ENCODE results near the gene NPW. TPM values are rescaled to one million over a fixed set of nuclear protein-coding genes. Genes with fewer than 3 reads are reported as not detected.

NPW gene
- total and polyA plus RNA-seq, 11 donors: 0.19 to 0.69 TPM; not detected in 9

- H3K9me3 ChIP-seq: no peaks in the 10 kb centered on the region
- TF ChIP-seq POLR2A (IDR thresholded peaks at IDR 0.05): peak in 1 of 2 donors; percentile 77
- TF ChIP-seq CTCF (IDR thresholded peaks at IDR 0.05): peak; percentile 24 to 78 (median 54)
- H3K27me3 ChIP-seq: no peaks in the 10 kb centered on the region
- H3K4me1 ChIP-seq: peaks cover 14 to 61% (median 47%) of the 10 kb centered on the region in 12 donors
- H3K4me3 ChIP-seq: peak within 1 kb of the TSS; percentile 71 to 99 (median 91)
- intact Hi-C loops (cut with DNase I): loop anchor here in 5 of 10 donors (1.0 to 2.0 kb wide), 5 partner anchors 17 to 24 kb away; partner anchors contain the start of gene NHERF2 (in 1 of the 5)
- peaks cover 0 to 27% (median 26%) of the 10 kb centered on the region in 9 donors for H3K36me3 ChIP-seq
- ATAC-seq: peak; percentile 82 to 94 (median 92)
- DNase-seq: peak; percentile 97 to 98 (median 98)
- WGBS, 4 donors: 0 to 1% (median 1%) methylated on average over 37 to 81 of the region's 81 CpGs
- peak within 1 kb of the TSS; percentile 36 to 94 (median 86) for H3K27ac ChIP-seq
Measured at GRCh38 chr16:2047330-2048115, 27.9 kb downstream of the NPW start, which contains the start of the genes NTHL1 and TSC2. NTHL1 (minus strand) TSS chr16:2047834; CDS start chr16:2047823, 11 bp downstream. TSC2 (plus strand) TSS chr16:2047985; CDS start chr16:2048616, 631 bp downstream.

GRCh38 chr16:2048116-2048543 lies 28.5 kb downstream of the NPW start:
- TF ChIP-seq POLR2A (IDR thresholded peaks at IDR 0.05) (no peak), CTCF (IDR thresholded peaks at IDR 0.05) (no peak)

GRCh38 chr16:2053211-2053610 lies 33.6 kb downstream of the NPW start:
- WGBS, 4 donors: 95 to 97% (median 96%) methylated on average over 18 to 21 of the region's 21 CpGs

More at GRCh38 chr16:2048116-2048543, 28.5 kb downstream of the NPW start:
- intact Hi-C loops (cut with DNase I): loop anchor here in 1 of 10 donors (1.0 kb wide), 1 partner anchor 16 kb away; no protein-coding TSS in a partner anchor
- Histone ChIP-seq H3K9me3 (no peaks in the 10 kb centered on the region), H3K27me3 (no peaks in the 10 kb centered on the region), H3K36me3 (peaks cover 0 to 33% (median 30%) of the 10 kb centered on the region in 9 donors), H3K4me3 (peak overlapping the region; percentile 71 to 99 (median 91)), H3K4me1 (peaks cover 14 to 55% (median 43%) of the 10 kb centered on the region in 12 donors), H3K27ac (peak overlapping the region; percentile 36 to 94 (median 86))
- ATAC-seq (no peak), DNase-seq (peak in 1 of 5 donors; percentile 60)
- 1 to 2% (median 1%) methylated on average over 15 to 30 of the region's 30 CpGs for WGBS, 4 donors

More at GRCh38 chr16:2053211-2053610, 33.6 kb downstream of the NPW start:
- TF ChIP-seq CTCF (IDR thresholded peaks at IDR 0.05) (no peak), POLR2A (IDR thresholded peaks at IDR 0.05) (no peak)
- peaks cover 0 to 15% (median 10%) of the 10 kb centered on the region in 12 donors for H3K4me1 ChIP-seq
- no peaks in the 10 kb centered on the region for H3K9me3 ChIP-seq
- no peak overlapping the region for H3K27ac ChIP-seq
- ATAC-seq (no peak), DNase-seq (no peak)
- H3K36me3 ChIP-seq: peaks cover 0 to 80% (median 66%) of the 10 kb centered on the region in 9 donors
- no peak overlapping the region for H3K4me3 ChIP-seq
- H3K27me3 ChIP-seq: no peaks in the 10 kb centered on the region
- intact Hi-C loops (cut with DNase I): loop anchor here in 1 of 10 donors (5.0 kb wide), 1 partner anchor 36 kb away; the partner anchor contains the start of gene NPW

Measured in heart left ventricle (tissue), 16 donors.